K562 (cell line): ENCODE data around the gene TBC1D2.

Experiments used
- NFIC ChIP-seq: fragments of 450-650 bp; IDR thresholded peaks from 2 replicates; pipeline ENCODE4 v1.6.1; 2017; ENCODE audit warnings: mild to moderate bottlenecking, inconsistent platforms
- PHF8 ChIP-seq: fragments of 200-600 bp; sonication (generic); IDR thresholded peaks from 2 replicates; pipeline ENCODE4 v1.6.1; 2012; ENCODE audit warnings: mixed run types, mild to moderate bottlenecking, inconsistent platforms, low read length, moderate library complexity, borderline replicate concordance
- POU5F1 ChIP-seq: fragments of 150-350 bp; IDR thresholded peaks from 2 replicates; pipeline ENCODE4 v1.6.1; 2014; ENCODE audit warnings: borderline replicate concordance, low read length, low read depth, mild to moderate bottlenecking; ENCODE audit not compliant: partially characterized antibody
- SIRT6 ChIP-seq: IDR thresholded peaks from one replicate; pipeline ENCODE4 v1.6.1; 2012; ENCODE audit warnings: low read depth, mild to moderate bottlenecking, control low read depth, inconsistent platforms, low read length, moderate library complexity
- ZBTB17 ChIP-seq: fragments of 450-650 bp; formaldehyde crosslinking; IDR thresholded peaks from 2 replicates; pipeline ENCODE4 v1.4.0; 2020; ENCODE audit warnings: mild to moderate bottlenecking
- ZKSCAN8 ChIP-seq: fragments of 200-800 bp; sonication (Bioruptor generic); IDR thresholded peaks from 2 replicates; pipeline ENCODE4 v1.6.1; 2016; ENCODE audit warnings: missing genetic modification characterization, missing compliant biosample characterization
- TF ChIP-seq, protein P1 (sequence below), 3 experiments: IDR thresholded peaks in 2 of 3; conservative IDR thresholded peaks in 1 of 3; 2 replicates each; pipeline ENCODE4 v1.5.1; 2011 to 2012; ENCODE audit warnings: low read length in 3 of 3, mild to moderate bottlenecking in 3 of 3, control low read depth in 2 of 3, improper control_type of control experiment in 1 of 3, inconsistent platforms in 1 of 3, low read depth in 1 of 3, mixed read lengths in 1 of 3, moderate library complexity in 1 of 3; ENCODE audit not compliant: insufficient read depth in 2 of 3

DNA sequence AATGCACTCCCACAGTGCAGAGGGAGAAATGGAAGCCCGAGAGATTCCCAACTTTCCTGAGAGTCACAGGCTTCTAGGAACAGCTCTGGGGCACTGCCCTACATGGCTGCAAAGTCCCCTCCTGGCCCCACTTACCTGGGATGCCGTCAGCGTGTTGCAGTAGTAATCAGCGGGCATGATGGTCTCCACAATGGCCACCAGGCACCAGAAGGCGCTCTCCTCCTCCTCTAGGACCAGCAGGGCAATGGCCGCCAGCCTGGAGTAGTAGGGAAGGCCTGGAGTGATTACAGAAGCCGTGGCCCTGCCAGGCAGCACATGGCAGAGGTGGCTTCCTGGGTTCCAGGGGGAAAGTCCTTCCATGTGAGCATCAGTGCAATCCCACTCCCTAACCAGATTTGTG is 52.3 kb downstream of the TBC1D2 start:
- TF ChIP-seq ZBTB17 (CRISPR knock-in tag) (no peak), ZKSCAN8 (CRISPR knock-in tag) (no peak), NFIC (no peak), SIRT6 (no peak), PHF8 (no peak), POU5F1 (no peak)
- TF ChIP-seq, protein P1, sequence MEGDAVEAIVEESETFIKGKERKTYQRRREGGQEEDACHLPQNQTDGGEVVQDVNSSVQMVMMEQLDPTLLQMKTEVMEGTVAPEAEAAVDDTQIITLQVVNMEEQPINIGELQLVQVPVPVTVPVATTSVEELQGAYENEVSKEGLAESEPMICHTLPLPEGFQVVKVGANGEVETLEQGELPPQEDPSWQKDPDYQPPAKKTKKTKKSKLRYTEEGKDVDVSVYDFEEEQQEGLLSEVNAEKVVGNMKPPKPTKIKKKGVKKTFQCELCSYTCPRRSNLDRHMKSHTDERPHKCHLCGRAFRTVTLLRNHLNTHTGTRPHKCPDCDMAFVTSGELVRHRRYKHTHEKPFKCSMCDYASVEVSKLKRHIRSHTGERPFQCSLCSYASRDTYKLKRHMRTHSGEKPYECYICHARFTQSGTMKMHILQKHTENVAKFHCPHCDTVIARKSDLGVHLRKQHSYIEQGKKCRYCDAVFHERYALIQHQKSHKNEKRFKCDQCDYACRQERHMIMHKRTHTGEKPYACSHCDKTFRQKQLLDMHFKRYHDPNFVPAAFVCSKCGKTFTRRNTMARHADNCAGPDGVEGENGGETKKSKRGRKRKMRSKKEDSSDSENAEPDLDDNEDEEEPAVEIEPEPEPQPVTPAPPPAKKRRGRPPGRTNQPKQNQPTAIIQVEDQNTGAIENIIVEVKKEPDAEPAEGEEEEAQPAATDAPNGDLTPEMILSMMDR (IDR thresholded peaks at IDR 0.05 in 2 of 3, conservative IDR thresholded peaks at IDR 0.05 in 1 of 3; ENCODE audit: insufficient read depth in 2 of 3, low read depth in 1 of 3, low read length in 3 of 3), result no peak
